ENCODE data around the gene MFSD8.

DNA sequence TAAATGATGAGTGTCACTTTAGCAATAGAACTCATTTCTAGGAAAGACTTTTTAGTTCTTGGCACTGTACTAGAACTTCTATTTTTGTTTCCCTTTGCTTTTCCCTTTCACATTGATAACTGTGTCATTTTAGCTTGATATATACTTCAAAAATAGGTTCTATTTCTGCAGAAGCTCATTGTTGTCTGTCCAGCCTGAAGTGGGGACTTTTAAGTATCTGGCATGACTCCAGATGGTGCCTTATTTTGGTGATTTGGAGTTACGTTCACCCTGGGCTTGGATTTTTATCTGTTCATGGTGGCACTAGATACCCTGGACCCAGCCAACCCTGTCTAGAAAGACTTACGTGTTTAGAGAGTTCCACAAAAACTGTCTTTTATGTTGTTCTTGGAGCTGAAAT is 3.6 kb upstream of the MFSD8 start:
- TF ChIP-seq GABPA (IDR thresholded peaks at IDR 0.05; ENCODE audit: borderline replicate concordance, insufficient read depth, low read length) (no peak), RFX5 (IDR thresholded peaks at IDR 0.05; ENCODE audit: borderline replicate concordance, low read depth, low read length) (no peak), TCF12 (IDR thresholded peaks at IDR 0.05; ENCODE audit: low read depth, low read length) (no peak), TEAD4 (IDR thresholded peaks at IDR 0.05; ENCODE audit: low read depth, low read length) (no peak), JUND (IDR thresholded peaks at IDR 0.05; ENCODE audit: low read length) (no peak), BRCA1 (IDR thresholded peaks at IDR 0.05; ENCODE audit: low read depth, low read length) (no peak), MAFK (IDR thresholded peaks at IDR 0.05; ENCODE audit: low read depth, low read length) (no peak)
- TF ChIP-seq, protein P1, sequence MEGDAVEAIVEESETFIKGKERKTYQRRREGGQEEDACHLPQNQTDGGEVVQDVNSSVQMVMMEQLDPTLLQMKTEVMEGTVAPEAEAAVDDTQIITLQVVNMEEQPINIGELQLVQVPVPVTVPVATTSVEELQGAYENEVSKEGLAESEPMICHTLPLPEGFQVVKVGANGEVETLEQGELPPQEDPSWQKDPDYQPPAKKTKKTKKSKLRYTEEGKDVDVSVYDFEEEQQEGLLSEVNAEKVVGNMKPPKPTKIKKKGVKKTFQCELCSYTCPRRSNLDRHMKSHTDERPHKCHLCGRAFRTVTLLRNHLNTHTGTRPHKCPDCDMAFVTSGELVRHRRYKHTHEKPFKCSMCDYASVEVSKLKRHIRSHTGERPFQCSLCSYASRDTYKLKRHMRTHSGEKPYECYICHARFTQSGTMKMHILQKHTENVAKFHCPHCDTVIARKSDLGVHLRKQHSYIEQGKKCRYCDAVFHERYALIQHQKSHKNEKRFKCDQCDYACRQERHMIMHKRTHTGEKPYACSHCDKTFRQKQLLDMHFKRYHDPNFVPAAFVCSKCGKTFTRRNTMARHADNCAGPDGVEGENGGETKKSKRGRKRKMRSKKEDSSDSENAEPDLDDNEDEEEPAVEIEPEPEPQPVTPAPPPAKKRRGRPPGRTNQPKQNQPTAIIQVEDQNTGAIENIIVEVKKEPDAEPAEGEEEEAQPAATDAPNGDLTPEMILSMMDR (IDR thresholded peaks at IDR 0.05; ENCODE audit: control extremely low read depth in 1 of 3, insufficient read depth in 1 of 3, low read depth in 1 of 3, low read length in 3 of 3) = no peak

All from H1 (cell line).